Measurements from ENCODE around the gene KLHL18.

Gene KLHL18

GRCh38 chr3:47274652-47275051 is 8.1 kb upstream of the KLHL18 start:
- H3K4me3 ChIP-seq (ENCODE audit: low read length, poor library complexity, severe bottlenecking): no peak overlapping the region
- H3K27me3 ChIP-seq (ENCODE audit: insufficient read depth, low read length, poor library complexity, severe bottlenecking): no peaks in the 10 kb centered on the region
- TF ChIP-seq EZH2phosphoT487 (IDR thresholded peaks at IDR 0.05; ENCODE audit: borderline replicate concordance): no peak
- TF ChIP-seq, protein P1, sequence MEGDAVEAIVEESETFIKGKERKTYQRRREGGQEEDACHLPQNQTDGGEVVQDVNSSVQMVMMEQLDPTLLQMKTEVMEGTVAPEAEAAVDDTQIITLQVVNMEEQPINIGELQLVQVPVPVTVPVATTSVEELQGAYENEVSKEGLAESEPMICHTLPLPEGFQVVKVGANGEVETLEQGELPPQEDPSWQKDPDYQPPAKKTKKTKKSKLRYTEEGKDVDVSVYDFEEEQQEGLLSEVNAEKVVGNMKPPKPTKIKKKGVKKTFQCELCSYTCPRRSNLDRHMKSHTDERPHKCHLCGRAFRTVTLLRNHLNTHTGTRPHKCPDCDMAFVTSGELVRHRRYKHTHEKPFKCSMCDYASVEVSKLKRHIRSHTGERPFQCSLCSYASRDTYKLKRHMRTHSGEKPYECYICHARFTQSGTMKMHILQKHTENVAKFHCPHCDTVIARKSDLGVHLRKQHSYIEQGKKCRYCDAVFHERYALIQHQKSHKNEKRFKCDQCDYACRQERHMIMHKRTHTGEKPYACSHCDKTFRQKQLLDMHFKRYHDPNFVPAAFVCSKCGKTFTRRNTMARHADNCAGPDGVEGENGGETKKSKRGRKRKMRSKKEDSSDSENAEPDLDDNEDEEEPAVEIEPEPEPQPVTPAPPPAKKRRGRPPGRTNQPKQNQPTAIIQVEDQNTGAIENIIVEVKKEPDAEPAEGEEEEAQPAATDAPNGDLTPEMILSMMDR (conservative IDR thresholded peaks at IDR 0.05; ENCODE audit: low read length): peak; percentile 26; the same call in 1 of the 2 replicates
- H3F3A ChIP-seq (ENCODE audit: low read depth): no peaks in the 10 kb centered on the region
- H3K4me1 ChIP-seq (ENCODE audit: insufficient read depth, low read length, poor library complexity, severe bottlenecking): peaks cover 11% of the 10 kb centered on the region
- no peaks in the 10 kb centered on the region for H4K20me1 ChIP-seq (ENCODE audit: insufficient read depth, low read length, poor library complexity, severe bottlenecking)
- H3K9ac ChIP-seq (ENCODE audit: low read depth, low read length, poor library complexity, severe bottlenecking): no peak overlapping the region
- no peak overlapping the region for H3K4me2 ChIP-seq (ENCODE audit: low read depth, low read length, poor library complexity, severe bottlenecking)
- no peaks in the 10 kb centered on the region for H3K9me2 ChIP-seq (replicated peaks; ENCODE audit: low read depth, low read length)
- H3K36me3 ChIP-seq (ENCODE audit: insufficient read depth, low read length): no peaks in the 10 kb centered on the region
- no peaks in the 10 kb centered on the region for H3K79me2 ChIP-seq (ENCODE audit: insufficient read depth, low read length)
- no peak overlapping the region for H2AFZ ChIP-seq (ENCODE audit: low read length)
- H3K9me3 ChIP-seq (ENCODE audit: insufficient read depth, low read depth, low read length): no peaks in the 10 kb centered on the region

GRCh38 chr3:47276558-47276957 is 6.2 kb upstream of the KLHL18 start:
- Histone ChIP-seq H2AFZ (ENCODE audit: low read length) (no peak overlapping the region), H3K4me2 (ENCODE audit: low read depth, low read length, poor library complexity, severe bottlenecking) (no peak overlapping the region), H3F3A (ENCODE audit: low read depth) (no peaks in the 10 kb centered on the region), H3K9me3 (ENCODE audit: insufficient read depth, low read depth, low read length) (no peaks in the 10 kb centered on the region), H3K27me3 (ENCODE audit: insufficient read depth, low read length, poor library complexity, severe bottlenecking) (no peaks in the 10 kb centered on the region), H3K9me2 (replicated peaks; ENCODE audit: low read depth, low read length) (no peaks in the 10 kb centered on the region), H3K9ac (ENCODE audit: low read depth, low read length, poor library complexity, severe bottlenecking) (no peak overlapping the region), H3K36me3 (ENCODE audit: insufficient read depth, low read length) (no peaks in the 10 kb centered on the region), H3K4me3 (ENCODE audit: low read length, poor library complexity, severe bottlenecking) (no peak overlapping the region), H3K4me1 (ENCODE audit: insufficient read depth, low read length, poor library complexity, severe bottlenecking) (peaks cover 11% of the 10 kb centered on the region), H3K79me2 (ENCODE audit: insufficient read depth, low read length) (no peaks in the 10 kb centered on the region), H4K20me1 (ENCODE audit: insufficient read depth, low read length, poor library complexity, severe bottlenecking) (no peaks in the 10 kb centered on the region)
- no peak for TF ChIP-seq EZH2phosphoT487 (IDR thresholded peaks at IDR 0.05; ENCODE audit: borderline replicate concordance)
- TF ChIP-seq, protein P1 (conservative IDR thresholded peaks at IDR 0.05; ENCODE audit: low read length): no peak

GRCh38 chr3:47280519-47280918 is 2.2 kb upstream of the KLHL18 start:
- Histone ChIP-seq H4K20me1 (ENCODE audit: insufficient read depth, low read length, poor library complexity, severe bottlenecking) (no peaks in the 10 kb centered on the region), H3K4me3 (ENCODE audit: low read length, poor library complexity, severe bottlenecking) (peak overlapping the region; percentile 20), H3K9ac (ENCODE audit: low read depth, low read length, poor library complexity, severe bottlenecking) (no peak overlapping the region), H3K36me3 (ENCODE audit: insufficient read depth, low read length) (no peaks in the 10 kb centered on the region), H2AFZ (ENCODE audit: low read length) (no peak overlapping the region), H3F3A (ENCODE audit: low read depth) (no peaks in the 10 kb centered on the region), H3K79me2 (ENCODE audit: insufficient read depth, low read length) (peaks cover 26% of the 10 kb centered on the region), H3K4me1 (ENCODE audit: insufficient read depth, low read length, poor library complexity, severe bottlenecking) (peaks cover 20% of the 10 kb centered on the region), H3K9me3 (ENCODE audit: insufficient read depth, low read depth, low read length) (no peaks in the 10 kb centered on the region), H3K4me2 (ENCODE audit: low read depth, low read length, poor library complexity, severe bottlenecking) (peak overlapping the region; percentile 99), H3K9me2 (replicated peaks; ENCODE audit: low read depth, low read length) (no peaks in the 10 kb centered on the region), H3K27me3 (ENCODE audit: insufficient read depth, low read length, poor library complexity, severe bottlenecking) (no peaks in the 10 kb centered on the region)
- TF ChIP-seq EZH2phosphoT487 (IDR thresholded peaks at IDR 0.05; ENCODE audit: borderline replicate concordance): no peak
- TF ChIP-seq, protein P1 (conservative IDR thresholded peaks at IDR 0.05; ENCODE audit: low read length): no peak
